Spleen (tissue), 7 donors: Measurements from ENCODE around the gene PEAK1.

Experiments used
- POLR2A ChIP-seq, 3 donors: fragments of 450-650 bp; IDR thresholded peaks; one replicate each; pipeline ENCODE4 v1.5.1; 2017; ENCODE audit warnings: antibody characterized with exemption in 3 of 3, mild to moderate bottlenecking in 1 of 3
- TF ChIP-seq, protein P1 (sequence below), 11 experiments: fragments of 200-600 bp in 7 of 11; fragments of 450-650 bp in 4 of 11; sonication (generic) in 4 of 11; IDR thresholded peaks in 8 of 11; conservative IDR thresholded peaks in 3 of 11; 1 replicate in 7 of 11; 2 replicates in 4 of 11; pipeline versions ENCODE4 v1.4.0 to v1.8.0; 2016 to 2021; ENCODE audit warnings: antibody characterized with exemption in 11 of 11, inconsistent platforms in 4 of 11, mild to moderate bottlenecking in 1 of 11
- donor health status: DM: no; HTN: no; CAD: no; lungs with moderate emphysema.
- donor health status: DM: no; HTN: no; CAD: no.
- donor health status: DM: no; HTN: no; CAD: no.

DNA sequence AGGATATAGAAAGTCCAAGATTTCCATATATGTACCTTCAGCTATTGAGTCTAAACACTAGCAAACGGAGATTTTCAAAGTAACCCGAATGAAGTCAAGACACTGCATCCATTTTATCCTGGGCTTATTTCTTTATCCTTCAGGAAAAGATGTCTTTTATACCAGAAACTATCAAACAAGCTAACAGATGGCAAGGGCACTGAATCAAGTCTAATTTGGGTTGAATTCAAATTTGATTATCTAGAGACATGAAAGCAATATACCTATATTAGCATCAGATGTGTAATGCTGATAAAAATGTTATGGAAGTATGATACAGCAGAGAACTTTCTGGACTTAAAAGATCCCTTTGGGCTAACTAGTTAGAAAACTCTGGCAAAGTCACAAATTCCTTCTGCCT lies 210.7 kb downstream of the PEAK1 start:
- TF ChIP-seq, protein P1, sequence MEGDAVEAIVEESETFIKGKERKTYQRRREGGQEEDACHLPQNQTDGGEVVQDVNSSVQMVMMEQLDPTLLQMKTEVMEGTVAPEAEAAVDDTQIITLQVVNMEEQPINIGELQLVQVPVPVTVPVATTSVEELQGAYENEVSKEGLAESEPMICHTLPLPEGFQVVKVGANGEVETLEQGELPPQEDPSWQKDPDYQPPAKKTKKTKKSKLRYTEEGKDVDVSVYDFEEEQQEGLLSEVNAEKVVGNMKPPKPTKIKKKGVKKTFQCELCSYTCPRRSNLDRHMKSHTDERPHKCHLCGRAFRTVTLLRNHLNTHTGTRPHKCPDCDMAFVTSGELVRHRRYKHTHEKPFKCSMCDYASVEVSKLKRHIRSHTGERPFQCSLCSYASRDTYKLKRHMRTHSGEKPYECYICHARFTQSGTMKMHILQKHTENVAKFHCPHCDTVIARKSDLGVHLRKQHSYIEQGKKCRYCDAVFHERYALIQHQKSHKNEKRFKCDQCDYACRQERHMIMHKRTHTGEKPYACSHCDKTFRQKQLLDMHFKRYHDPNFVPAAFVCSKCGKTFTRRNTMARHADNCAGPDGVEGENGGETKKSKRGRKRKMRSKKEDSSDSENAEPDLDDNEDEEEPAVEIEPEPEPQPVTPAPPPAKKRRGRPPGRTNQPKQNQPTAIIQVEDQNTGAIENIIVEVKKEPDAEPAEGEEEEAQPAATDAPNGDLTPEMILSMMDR (IDR thresholded peaks at IDR 0.05 in 8 of 11, conservative IDR thresholded peaks at IDR 0.05 in 3 of 11): no peak
- no peak for TF ChIP-seq POLR2A (IDR thresholded peaks at IDR 0.05)
